GM13977 (cell line): ENCODE data around the gene BABAM2.

Source experiments
- DNase-seq: peaks from one replicate; pipeline ENCODE4 v3.0.0; 2012; ENCODE audit warnings: low spot score
- in situ Hi-C: fragments of 300-500 bp; cut with MboI; formaldehyde crosslinking; loops from one replicate; pipeline ENCODE4 v1.12.0; 2022; ENCODE audit warnings: low sequenced_read_pairs, low pct_unique_long_range_greater_than_20kb, mixed read lengths, inconsistent platforms; ENCODE audit not compliant: unreplicated experiment
- TF ChIP-seq, protein P1 (sequence below): IDR thresholded peaks from 2 replicates; pipeline ENCODE4 v1.5.1; 2012; ENCODE audit warnings: mild to moderate bottlenecking, control low read depth; ENCODE audit not compliant: insufficient read depth; ENCODE audit errors: extremely low read depth, missing control alignments

BABAM2 gene

DNA sequence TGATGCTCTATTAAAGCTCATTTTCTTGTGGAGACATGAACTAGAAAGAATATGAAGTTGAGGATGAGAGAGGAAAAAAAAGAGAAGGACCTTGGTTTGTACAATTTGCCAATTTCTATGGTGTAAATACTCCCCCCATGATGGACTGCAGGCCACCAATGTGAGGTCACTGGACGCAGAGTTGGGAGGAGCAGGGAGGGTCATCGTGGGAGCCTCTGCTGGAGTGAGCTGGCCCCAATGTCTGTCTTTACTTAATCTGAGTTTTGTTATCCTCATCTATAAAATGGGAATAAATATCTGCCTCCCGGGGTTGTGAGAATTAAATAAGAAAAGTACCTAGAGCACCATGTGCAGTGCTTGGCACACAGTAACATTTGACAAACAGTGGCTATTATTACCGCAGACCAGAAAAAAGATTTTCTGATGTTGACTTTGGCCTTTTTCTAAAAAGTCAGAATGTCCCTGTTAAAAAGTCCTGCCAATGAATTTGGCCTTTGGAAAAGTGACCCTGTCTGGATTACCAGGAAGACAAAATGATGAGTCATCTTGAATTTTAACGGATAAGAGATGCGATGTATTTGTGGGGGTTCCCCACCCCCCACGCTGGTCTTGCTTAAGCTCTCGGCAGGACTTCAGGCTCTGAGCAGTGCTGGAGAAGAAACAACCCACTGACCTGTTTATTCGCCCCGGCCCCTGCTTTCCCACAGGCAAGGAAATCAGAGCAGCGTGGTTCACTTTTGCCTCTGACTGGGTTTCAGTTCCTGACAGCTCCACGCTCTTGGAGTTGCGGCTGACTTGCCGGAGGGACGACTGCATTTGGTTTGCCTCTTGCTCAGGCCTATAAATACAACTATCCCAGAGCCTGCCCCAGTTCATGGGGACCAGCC is 451.8 kb downstream of the BABAM2 start:
- in situ Hi-C loops, result no loop called here
- DNase-seq, result no peak
- TF ChIP-seq, protein P1, sequence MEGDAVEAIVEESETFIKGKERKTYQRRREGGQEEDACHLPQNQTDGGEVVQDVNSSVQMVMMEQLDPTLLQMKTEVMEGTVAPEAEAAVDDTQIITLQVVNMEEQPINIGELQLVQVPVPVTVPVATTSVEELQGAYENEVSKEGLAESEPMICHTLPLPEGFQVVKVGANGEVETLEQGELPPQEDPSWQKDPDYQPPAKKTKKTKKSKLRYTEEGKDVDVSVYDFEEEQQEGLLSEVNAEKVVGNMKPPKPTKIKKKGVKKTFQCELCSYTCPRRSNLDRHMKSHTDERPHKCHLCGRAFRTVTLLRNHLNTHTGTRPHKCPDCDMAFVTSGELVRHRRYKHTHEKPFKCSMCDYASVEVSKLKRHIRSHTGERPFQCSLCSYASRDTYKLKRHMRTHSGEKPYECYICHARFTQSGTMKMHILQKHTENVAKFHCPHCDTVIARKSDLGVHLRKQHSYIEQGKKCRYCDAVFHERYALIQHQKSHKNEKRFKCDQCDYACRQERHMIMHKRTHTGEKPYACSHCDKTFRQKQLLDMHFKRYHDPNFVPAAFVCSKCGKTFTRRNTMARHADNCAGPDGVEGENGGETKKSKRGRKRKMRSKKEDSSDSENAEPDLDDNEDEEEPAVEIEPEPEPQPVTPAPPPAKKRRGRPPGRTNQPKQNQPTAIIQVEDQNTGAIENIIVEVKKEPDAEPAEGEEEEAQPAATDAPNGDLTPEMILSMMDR, result no peak

DNA sequence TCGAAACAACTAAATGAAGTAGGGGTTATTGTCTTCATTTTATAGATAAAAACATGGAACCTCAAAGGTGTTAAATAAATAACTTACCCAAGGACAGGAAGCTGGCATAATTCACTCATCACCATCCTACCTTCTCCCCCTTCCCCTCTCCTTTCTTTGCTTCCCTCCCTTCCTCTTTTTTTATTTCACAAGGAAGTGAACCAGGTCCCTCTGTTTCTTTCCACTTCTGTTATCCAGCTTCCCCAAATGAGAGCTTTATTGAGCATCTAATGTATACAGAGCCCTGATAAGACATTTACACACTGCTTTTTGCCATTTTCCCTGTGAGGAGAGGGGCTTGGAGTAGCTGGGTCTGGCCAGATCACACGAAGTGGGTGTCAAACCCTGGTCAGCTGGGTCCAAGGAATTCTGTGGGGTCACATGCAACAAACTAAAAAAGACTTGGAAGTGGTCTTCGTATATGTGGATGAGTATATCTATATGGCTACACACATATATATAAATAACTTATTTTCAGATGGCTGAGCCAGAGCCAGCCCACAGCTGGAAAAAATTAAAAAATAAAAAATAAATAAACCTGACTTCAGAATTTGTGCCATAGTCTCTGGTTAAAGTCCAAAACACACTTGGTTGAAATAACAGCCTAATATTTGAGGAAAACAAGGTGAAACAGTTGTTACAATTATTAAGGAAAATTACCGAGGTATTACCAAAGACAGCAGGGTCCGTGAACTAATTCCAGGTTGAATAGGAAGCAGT is 452.8 kb downstream of the BABAM2 start:
- TF ChIP-seq, protein P1, result no peak
- no peak for DNase-seq
- in situ Hi-C loops, result no loop called here

DNA sequence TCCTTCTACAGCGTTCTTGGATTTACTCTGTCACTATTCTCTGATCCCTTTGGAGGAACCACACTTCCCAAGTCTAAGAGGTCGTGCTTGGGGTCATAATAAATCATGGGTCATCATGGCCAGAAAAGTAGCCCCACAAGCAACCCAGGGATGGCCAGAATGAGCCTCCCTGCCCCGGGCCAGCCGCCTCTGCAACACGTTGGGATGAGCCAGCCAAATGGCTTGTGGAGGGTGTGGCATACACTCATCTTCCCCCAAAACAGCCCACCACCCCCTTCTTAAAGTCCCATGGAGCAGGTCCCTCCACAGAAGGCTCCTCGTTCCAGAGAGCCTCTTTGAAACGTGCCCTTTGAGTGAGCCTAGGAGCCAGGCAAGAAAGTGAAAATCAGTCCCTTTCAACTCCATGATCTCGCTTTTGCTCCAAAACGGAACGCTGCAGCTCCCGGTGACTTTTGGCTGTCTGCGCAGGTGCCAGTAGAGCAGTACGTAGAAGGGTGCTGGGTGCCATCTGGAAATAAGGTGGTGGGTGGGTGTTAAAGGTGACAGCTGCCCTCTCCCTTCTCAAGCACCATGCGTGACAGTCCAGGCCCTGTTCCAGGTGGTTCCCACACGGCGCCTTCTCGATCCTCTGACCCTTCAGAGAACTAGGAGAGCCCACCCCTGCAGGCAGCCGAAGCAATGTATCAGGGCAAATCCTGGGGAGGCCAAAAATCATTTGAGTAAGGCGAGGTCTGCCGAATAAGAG is 453.6 kb downstream of the BABAM2 start:
- TF ChIP-seq, protein P1, result no peak
- in situ Hi-C loops, result no loop called here

DNA sequence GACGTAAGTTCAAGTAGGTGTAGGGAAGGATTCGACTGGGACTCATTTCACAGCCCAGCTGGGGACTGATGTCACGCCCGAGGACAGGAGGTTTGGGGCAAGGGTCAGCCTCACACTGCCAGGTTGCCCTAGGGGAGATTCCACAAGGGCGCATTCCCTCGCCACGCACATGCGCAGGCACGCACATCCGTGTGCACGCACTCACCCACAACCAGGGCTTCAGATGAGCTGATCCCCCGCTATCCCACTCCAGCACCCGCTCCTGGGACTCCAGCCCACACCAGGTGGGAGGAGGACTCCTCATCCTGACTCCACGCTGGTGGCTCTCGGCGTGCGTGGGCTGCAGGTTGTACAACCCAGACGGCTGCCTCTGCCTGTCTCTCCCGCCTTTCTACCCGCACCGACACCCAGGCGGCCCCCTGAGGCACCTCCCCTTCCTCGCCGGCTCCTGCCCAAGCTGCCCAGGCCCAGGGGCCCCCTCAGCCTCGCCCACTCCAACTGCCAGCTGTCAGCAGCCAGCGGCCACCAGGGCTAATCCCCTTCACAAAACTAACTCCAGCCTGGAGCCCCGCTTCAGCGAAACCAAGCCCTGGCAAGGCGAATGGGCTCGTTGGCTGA is 454.3 kb downstream of the BABAM2 start:
- no peak for DNase-seq
- TF ChIP-seq, protein P1, result no peak
- in situ Hi-C loops, result no loop called here

More for the DNA sequence above, 453.6 kb downstream of the BABAM2 start:
- DNase-seq, result no peak

DNA sequence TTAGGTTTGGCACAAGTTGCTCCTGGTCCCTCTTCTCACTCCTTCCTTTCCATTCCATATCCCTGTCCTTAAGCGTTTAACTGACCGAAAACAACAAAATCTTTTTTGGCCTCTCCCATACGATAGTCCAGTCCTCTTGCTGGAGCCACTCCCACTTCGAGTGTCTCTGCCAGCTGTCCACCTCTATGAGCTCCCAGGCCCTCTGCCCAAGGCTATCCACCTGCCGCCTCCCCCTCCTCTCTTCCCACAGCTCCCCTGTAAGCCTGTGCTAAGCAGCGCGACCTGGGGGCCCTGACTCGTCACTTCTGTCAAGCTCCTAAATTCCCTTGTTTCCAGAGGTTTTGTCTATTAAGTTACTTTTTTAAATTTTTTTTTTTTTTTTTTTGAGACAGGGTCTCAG is 455.1 kb downstream of the BABAM2 start:
- TF ChIP-seq, protein P1, result no peak
- in situ Hi-C loops, result no loop called here
- no peak for DNase-seq

DNA sequence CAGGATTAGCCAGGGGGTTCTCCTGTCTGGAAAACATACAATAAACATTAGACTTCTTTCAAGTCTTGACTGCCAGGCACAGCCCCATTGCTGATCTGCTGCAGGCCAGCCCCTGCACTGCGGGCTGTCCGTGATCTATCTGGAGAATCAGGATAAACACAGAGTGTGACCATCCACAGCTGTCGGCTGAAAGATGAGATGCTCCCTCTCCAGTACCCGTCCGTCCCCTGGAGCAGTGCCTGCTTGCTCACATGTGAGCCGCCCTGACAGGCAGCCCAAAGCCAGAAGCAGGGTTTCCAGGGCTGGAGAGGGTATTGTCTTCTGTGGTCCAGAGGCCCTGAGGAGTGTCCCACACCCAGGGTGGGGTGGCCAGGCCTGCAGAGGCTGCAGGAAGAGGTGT is 456.1 kb downstream of the BABAM2 start:
- in situ Hi-C loops, result no loop called here
- no peak for DNase-seq
- TF ChIP-seq, protein P1, result no peak
